G401.6 (cell line): Measurements from ENCODE around the gene C11orf91.
"Not testable (repeated sequence)": the region's sequence is repeated elsewhere in the genome, so short reads cannot be mapped to it uniquely, and the experiment has no call there.

Experiments used
- FAIRE-seq: peaks from 2 replicates; lab custom pipeline; 2012; peaks lifted over from hg19 to GRCh38; lab: Jason Lieb, UNC

C11orf91 gene

DNA sequence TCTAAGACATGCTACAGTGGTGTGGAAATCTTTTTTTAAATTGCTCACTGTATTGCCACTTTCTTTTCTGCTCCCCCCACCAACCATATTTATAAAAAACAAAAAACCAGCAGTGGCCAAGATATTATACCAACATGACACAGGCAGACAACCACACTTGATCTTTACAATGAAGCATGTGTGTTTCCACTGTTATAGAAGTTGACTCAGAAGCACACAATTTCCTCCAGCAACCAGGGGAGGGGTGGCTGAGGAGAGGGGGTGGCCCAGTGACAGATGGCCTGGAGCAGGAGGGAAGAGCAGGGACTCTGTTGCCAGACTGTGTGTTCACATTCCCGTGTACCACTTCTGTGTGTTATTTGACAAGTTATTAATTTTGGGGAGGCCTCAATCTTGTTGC lies 20.8 kb upstream of the C11orf91 start:
- no peak for FAIRE-seq

DNA sequence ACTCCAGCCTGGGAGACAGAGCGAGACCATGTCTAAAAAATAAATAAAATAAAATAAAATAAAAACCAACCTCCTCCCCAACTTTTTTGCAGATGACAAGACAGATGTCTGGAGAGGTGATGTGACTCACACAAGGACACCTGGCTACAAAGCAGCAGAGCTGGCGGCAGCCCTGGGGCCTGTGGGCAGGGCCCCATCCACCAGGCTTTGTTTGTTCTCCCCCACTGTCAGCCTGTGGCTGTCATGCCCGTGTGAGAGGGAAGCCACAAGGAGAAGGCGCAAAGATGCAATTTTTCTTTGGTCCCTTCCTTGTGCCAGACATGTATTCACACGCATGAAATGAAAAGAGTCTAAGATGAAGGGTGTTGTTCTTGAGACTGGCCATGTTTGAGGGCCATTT lies 19.0 kb upstream of the C11orf91 start:
- no peak for FAIRE-seq

DNA sequence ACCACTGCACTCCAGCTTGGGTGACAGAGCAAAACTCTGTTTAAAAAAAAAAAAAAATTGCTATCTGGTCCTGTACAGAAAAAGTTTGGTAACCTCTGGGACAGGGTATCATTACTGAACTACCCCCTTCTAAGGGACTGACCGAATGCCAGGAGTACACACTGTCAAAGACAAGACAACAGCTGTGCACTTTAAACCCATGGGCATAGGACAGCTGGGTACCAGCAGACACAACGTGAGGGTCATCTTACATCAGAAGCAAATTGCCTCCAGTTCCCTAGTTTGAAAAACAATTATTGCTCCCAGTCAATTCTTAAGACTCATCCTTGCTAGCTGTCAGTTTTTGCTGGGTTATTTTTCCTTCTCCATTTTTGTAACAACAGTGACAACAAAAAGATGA lies 17.8 kb upstream of the C11orf91 start:
- no peak for FAIRE-seq

DNA sequence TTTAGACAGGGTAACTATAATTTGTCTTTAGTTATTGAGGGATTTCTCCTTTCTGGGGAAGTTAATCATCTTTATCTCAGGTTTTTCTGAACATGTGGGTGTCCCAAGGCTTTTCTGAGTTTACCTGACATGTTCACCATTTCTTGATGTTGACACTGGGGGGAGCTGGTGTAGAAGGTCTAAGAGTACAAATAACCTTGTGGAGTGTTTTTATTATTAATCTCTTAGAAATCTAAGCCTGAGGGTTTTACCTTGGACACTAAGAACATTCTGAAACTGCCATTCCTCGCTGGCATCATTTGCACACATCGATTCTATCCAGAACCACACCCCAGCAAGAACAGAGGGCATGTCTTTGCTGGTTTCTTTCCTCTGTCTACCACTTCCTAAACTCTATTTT lies 15.6 kb upstream of the C11orf91 start:
- no peak for FAIRE-seq

DNA sequence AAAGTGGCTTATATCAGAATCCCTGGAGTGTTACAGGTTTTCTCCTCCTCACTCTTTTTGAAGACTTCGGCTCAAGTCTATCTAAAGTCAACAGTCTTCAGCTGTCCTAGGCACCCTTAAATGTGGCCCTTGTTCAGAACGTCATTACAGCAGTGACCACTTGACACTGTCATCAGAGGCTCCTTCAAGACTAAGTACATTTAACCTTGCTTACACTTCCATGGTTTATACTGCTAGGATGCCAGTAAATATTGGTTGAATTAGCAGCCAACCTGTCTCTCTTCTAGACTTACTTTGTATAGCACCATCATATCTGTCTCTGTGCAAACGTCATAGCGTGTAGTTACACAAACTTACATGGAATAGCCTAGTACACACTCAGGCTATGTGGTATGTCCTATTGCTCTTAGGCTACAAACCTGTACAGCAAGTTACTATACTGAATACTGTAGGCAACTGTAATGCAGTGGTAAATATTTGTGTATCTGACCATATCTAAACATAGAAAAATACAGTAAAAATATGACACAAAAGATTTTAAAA lies 13.3 kb upstream of the C11orf91 start:
- no peak for FAIRE-seq

DNA sequence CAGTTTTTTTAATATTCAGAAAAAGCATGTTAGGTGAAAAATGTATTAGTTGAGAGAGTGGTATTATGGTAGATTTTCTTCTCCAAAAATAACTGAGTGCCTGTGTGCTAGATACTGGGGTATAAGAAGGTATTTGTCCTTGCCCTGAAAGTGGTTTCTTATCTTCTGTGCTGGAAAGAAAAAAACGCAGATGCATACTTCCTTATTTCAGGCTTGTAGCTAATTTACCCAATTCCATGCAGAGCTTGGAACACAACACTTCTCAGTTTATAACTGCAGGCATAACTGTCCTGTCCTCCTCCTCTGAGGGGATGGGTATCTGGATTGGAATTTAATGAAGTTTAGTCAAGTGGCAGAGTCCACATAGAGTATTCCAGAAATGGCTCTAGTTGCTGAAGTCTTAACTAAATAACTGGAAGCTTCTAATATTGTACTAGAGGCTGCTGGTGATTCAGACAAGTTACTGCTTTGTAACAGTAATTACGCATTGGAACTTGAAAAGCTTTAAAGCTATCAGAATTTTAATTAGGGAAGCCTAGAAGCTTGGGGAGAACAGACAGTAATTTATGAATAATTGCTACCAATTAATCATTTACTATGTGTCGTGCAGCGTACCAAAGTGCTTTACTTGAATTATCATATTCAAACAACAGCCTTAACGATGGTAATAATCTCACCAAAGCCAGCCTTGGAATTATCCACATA lies 12.7 kb upstream of the C11orf91 start:
- no peak for FAIRE-seq

DNA sequence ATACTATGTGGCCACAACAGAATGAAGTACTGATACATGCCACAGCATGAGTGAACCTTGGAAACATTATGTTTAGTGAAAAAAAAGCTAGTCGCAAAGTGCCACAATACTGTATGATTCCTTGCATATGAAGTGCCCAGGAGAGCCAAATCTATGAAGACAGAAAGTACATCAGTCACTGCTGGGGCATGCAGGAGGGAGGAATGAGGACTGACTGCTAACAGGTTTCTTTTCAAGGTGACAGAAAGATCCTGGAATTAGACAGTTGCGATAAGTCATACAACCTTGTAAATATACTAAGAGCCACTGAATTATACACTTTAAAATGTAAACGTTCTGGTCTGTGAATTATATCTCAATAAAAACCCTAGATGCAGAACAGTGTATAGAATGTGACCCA lies 11.8 kb upstream of the C11orf91 start:
- FAIRE-seq: no peak

DNA sequence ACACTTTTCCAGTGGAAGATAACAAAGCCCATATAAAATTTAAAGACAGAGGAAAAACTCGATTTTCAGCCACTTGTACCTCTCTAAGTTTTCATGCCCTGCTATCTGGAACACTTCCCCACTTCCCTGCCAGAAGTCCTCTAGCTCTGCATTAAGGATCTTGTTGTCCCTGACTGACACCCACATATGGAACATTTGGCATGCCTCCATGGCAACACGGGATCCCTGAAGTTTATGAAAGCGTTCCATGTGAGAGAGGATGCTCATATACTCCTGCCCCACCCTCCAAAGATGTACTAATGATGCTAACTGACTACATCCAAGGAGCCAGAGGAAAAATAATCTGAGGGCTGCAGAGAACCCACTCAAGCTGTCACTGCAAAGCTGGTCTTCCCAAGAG lies 8.8 kb upstream of the C11orf91 start:
- FAIRE-seq: no peak

DNA sequence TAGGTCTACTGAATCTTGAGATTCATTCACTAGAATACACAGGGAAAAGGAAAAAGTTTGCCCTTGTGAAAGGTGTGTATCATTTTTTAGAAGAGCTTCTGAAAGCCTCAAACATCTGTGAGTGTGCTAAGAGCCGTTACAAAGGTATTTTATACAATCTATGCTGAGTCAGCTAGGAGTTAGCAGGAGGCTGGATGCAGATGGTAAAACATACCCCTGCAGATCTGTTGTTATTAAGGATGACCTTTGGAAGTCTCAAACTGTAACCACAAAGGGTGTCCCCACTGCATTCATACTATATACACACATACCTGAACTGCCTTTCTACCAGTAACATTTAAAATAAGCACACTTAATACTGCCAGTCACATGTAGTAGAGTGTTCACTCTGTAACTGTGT lies 8.4 kb upstream of the C11orf91 start:
- no peak for FAIRE-seq

DNA sequence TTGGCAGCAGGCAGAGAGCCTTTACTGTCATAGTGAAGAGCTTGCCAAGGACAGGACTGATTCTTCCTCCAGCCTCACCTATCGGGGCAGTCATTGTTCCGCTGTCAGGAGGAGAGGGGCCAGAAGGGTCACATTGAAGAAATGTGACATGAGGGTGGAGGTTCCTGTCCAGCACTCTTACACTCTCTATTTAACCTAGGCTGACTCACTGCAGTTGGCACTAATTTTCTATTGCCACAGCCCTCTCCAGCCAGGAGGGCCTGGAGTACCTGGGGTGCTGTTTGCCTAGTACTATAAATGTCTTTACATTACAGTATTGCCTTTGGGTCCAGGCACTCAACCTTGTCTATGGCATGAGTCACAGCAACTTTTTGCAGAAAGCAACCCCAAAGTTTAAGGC lies 7.2 kb upstream of the C11orf91 start:
- FAIRE-seq: not testable (repeated sequence)

DNA sequence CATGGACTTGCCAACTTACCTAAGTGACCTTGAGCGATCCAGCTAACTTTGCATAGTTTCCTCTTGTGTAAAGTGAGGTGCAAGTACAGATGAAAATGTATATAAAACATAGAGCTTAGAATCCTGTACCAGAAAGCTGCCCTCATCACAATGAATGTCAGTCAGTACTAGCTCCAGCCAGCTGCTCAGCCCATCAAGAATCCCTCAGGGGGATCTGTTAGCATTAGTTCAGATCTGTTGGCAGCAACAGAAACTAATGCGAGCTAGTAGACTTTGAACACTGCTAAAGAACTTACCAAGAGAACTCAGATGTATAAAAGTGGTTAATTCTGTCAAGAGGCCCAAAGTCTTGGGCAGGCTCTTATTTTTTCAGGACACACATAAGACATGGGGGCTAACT lies 6.3 kb upstream of the C11orf91 start:
- no peak for FAIRE-seq

DNA sequence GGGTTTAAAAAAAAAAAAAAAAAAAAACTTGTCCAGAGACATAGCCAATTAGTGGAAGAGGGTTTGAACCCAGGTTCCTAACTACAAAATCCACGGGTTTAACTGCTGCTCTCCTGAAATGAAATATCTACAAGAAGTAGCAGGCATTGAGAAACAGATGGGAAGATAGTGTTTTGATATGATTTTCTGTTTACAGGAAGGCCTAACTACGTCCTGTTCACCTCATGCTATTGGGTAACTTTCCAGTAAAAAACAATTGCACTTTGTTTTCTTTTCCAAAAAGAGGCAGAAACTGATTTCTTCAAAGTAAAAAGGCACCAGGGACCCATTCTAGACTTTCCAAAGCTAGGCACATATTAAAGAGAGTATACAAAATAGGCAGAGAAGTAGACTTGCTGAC lies 5.9 kb upstream of the C11orf91 start:
- FAIRE-seq: no peak

DNA sequence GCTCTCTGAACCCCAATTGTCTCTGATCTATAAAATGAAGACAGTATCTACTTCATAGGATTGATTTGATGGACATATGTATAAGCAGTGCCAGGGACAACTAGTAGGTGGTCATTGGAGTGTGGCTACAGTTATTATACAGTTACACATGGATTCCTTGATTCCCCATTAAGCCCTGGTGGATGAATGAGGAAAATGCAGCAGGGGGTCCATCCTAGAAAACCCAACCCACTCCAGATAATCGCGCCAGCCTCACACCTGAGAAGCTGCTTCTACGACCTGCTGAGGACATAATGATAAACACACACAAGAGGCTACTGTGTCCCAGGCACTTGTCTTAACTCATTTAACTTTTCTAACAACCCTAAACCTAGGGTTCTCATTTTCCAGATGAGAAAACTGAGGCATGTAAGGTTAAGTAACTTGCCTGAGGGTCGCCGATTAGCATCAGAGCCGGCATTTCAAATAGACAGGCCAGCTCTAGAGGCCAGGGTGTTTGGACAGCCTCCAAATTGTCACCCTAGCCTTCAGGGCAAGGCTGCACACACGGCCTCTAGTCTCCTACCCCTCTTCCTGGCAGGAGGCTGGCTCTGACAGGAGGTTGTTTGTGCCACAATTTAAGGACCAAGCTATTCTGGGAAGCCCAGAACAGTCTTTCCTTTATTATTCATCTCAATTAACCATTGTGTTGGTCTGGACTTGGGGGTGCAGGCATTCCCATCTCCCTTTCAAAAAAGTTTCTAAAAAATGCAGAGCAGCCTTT lies 3.8 kb upstream of the C11orf91 start:
- no peak for FAIRE-seq

DNA sequence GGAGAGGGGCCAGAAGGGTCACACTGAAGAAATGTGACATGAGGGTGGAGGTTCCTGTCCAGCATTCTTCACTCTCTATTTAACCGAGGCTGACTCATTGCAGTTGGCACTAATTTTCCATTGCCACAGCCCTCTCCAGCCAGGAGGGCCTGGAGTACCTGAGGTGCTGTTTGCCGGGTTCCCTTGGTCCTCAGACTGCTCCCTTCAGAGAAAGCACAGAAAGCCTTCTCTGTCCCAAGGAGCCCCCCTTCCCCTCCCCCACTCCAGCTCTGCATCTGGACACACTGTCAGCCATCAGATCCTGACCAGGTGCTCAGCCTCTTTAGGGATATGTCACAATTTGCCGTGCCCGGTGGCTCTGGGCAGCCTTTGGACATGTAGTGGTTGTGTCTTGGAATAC lies 3.2 kb upstream of the C11orf91 start:
- no peak for FAIRE-seq

DNA sequence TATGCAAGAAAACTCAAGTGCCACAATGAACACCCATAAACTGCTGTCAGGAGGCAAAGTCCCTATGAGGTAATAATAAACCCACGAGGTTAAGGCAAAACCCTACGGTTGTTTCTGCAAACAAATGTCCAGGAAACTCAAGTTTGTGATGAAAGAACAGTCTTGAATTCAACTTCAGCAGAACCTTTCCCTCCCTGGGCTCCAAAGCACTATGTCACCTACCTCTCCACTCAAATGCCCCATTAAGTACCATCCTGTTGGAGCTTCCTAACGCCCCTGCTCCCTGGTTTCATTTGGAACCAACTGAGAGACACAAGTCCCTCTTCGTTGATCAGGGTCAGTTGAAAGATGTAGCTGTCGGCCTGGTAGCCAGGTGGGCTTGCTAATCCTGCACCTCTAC lies 2.6 kb upstream of the C11orf91 start:
- no peak for FAIRE-seq

DNA sequence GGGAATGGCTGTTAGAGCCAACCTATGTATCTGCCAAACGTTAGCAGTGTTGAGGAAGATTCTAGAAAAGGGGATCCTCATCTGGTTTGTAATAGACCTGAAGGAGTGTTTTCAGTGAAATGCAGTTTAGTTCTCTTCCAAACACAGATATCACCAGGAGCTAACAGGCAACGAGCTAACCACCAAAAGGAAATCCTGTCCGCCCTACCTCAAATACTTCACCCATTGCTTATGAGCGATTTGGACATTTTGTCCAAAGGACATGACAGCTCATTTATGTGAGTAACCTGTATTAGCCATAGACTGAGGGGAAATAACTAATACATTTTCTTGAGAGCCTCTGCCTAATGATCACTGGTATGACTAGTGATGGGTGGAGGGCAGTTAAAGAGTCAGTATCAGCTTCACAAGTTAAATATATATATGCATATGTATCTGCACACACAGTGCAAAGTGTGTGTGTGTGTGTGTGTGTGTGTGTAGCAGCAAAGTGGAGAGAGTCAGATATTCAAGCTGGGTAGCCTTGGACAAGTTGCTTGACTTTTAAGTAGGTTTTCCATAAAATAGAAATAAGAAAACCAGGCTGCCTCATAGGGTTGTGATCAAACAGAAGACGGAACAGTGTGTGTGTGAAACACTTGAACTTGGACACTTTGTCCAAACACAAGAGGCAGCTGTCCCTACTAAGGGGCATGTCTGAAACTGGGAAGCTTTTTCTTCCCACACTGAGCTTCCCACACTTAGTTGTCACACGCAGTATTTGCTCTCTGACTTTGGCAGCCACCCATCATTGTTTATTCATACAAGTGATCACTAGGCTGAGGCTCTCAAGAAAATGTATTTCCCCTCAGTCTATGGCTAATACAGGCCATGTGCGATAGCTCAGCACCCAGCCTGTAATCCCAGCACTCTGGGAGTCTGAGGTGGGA lies 940 bp upstream of the C11orf91 start:
- no peak for FAIRE-seq

DNA sequence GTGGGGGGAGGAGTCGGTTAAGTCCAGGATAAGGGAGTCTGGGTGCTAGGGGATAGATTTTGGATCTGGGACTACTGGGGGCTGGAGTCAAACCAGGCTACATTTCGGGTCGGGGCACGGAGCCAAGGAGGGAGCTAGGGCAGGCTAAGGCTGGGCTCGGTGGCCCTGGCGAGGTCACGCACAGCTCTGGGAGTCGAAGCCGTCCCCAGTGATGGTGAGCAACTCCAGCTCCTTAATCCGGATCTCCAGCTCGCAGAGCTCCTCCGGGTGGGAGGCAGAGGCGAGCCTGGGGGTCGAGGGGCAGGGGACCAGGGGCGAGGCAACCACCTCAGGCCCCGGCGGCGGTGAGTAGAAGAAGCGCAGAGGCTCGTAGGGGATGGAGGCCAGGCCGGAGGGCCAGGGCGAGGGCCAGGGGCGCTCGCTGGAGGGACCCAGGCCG lies 544 bp downstream of the C11orf91 start:
- FAIRE-seq: no peak

DNA sequence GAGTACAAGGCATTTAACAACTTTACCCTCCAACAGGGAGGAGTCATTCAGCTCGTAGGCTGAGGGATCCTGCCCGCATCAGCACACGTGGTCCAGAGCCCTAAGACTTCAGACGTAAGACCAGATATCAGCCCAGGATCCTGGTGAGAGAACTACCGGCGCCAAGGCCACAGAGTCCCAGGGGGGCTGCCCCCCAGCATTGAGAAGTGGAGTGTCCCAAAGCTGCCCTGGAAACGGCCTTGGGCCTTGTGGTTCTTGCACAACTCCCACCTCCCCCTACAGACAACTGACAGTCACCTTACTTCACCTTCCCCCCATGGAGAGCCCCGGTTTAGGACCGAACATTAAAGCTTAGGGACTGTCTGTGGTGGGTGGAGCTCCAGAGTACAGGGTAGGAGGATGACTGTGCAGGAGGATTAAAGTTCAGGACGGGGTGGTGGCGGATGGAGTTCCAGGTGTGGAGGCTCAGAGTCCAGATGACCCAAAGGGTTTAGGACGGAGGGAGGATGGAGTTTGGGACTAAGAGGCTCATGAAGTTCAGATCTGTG lies 1.0 kb downstream of the C11orf91 start:
- no peak for FAIRE-seq

DNA sequence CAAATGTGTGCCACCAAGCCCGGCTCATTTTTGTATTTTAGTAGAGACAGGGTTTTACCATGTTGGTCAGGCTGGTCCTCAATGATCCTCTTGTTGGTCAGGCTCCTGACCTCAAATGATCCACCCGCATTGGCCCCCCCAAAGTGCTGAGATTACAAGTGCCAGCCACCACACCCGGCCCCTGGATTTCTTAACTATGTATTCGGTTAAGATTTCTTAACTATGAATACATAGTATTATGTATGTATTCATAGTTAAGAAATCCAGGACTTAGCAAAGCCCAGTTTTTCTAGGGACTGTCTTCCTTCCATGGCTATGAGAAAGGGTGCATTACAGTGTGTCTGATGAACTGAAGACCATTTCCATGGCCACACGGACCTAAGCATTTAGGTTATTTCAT lies 1.7 kb downstream of the C11orf91 start:
- no peak for FAIRE-seq

DNA sequence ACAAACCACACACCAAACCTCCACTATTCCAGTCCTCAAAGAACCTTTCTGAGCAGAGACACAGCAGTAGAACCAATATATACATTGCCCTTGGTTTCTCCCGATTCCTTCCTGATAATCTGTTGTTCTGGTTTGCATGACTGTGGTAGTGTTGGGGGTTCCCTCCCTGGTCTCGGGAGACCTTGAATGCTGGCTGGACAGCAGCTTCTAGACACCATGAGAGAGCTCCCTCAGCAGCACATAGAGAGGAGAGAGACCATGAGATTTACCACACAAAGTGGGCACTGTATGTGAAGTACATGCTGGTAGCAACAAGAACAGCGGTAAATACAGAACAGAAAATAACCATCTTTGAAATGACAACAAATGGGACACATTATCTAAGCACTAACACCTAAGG lies 2.6 kb downstream of the C11orf91 start:
- no peak for FAIRE-seq

DNA sequence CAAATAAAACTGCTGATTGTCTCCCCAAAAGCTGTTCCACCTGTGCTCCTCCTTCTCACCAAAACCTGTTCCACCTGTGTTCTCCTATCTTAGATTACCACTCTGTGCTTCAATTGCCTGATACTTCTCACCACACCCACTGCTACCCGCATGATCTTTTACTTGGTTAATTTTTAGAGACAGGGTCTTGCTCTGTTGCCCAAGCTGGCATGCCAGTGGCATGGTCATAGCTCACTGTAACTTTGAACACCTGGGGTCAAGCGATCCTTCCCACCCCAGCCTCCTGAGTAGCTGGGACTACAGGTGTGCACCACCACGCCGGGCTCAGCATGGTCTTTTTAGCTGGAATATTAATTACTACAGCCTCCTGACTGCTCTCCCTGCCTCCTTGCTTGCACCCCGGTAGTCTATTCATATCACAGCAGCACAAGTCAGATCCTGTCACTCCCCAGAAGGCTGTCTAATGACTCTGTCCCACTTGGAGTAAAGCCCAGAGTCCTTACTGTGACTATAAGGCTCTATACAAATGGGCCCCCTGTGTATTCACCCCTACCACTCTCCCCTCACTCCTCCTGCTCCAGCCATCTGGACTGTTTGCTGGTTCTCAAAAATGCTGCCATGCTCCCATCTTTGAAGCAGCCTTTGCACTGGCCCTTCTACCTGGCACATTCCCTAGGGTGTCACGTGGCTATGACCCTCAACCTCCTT lies 3.5 kb downstream of the C11orf91 start:
- no peak for FAIRE-seq

DNA sequence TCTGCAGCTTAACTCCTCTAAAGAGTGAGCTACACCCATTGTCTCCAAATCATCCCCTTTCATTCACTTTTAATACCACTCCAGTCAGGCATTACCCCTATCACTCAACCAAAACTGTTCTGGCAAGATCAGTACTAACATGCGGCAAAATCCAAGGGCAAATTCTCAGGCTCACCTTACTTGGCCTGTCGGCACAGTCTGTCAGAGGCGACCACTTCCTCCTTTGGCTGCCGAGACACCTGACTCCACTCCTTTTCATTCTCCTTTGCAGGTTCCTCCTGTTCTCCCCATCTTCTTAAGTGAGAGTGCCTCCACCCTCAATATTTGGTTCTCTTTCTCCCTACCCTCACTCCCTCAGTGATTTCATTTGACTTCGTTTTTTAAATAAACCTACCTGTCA lies 4.2 kb downstream of the C11orf91 start:
- no peak for FAIRE-seq
